Astrocyte (in vitro differentiated cells and primary cell): ENCODE measurements around the gene FKBP10. TPM values are rescaled to one million over a fixed set of nuclear protein-coding genes. Genes with fewer than 3 reads are reported as not detected.

Experiments
- DNase-seq: peaks from one replicate; pipeline ENCODE4 v3.0.0-alpha.2; 2010; ENCODE audit warnings: low read depth
- FAIRE-seq: peaks from 2 replicates; lab custom pipeline; 2011; peaks lifted over from hg19 to GRCh38; lab: Jason Lieb, UNC
- H2AFZ ChIP-seq: 2 replicates; pipeline ENCODE4 v1.6.0; 2012; ENCODE audit warnings: low read depth, low read length, inconsistent platforms
- H3K27ac ChIP-seq: 2 replicates; pipeline ENCODE4 v1.5.1; 2011; ENCODE audit warnings: low read depth, low read length, inconsistent platforms
- H3K27me3 ChIP-seq: 2 replicates; pipeline ENCODE4 v1.6.0; 2011; ENCODE audit warnings: low read length, inconsistent platforms; ENCODE audit not compliant: insufficient read depth
- H3K36me3 ChIP-seq: 2 replicates; pipeline ENCODE4 v1.5.1; 2011; ENCODE audit warnings: low read length, inconsistent platforms; ENCODE audit not compliant: insufficient read depth
- H3K4me1 ChIP-seq: 2 replicates; pipeline ENCODE4 v1.5.1; 2011; ENCODE audit warnings: low read length, inconsistent platforms; ENCODE audit not compliant: insufficient read depth
- H3K4me2 ChIP-seq: 2 replicates; pipeline ENCODE4 v1.6.0; 2012; ENCODE audit warnings: low read length, inconsistent platforms
- H3K4me3 ChIP-seq: 2 replicates; pipeline ENCODE4 v1.5.1; 2011; ENCODE audit warnings: low read depth, mild to moderate bottlenecking, low read length, inconsistent platforms; ENCODE audit not compliant: insufficient read depth
- H3K79me2 ChIP-seq: 2 replicates; pipeline ENCODE4 v1.6.0; 2012; ENCODE audit warnings: mild to moderate bottlenecking, low read length, inconsistent platforms; ENCODE audit not compliant: insufficient read depth
- H3K9ac ChIP-seq: 2 replicates; pipeline ENCODE4 v1.6.0; 2012; ENCODE audit warnings: mild to moderate bottlenecking, low read length, inconsistent platforms
- H3K9me3 ChIP-seq: 2 replicates; pipeline ENCODE4 v1.5.1; 2012; ENCODE audit warnings: low read depth, mild to moderate bottlenecking, low read length, inconsistent platforms; ENCODE audit not compliant: insufficient read depth
- H4K20me1 ChIP-seq: 2 replicates; pipeline ENCODE4 v1.6.0; 2012; ENCODE audit warnings: low read length, inconsistent platforms; ENCODE audit not compliant: insufficient read depth
- H3K27ac Mint-ChIP-seq: one replicate; pipeline ENCODE4 v1.8.0; 2021; ENCODE audit warnings: mild to moderate bottlenecking, mixed read lengths; ENCODE audit not compliant: unreplicated experiment
- H3K27me3 Mint-ChIP-seq: one replicate; pipeline ENCODE4 v1.8.0; 2021; ENCODE audit warnings: low read depth, mixed read lengths; ENCODE audit not compliant: unreplicated experiment
- H3K36me3 Mint-ChIP-seq: one replicate; pipeline ENCODE4 v1.8.0; 2021; ENCODE audit warnings: low read depth, mixed read lengths; ENCODE audit not compliant: unreplicated experiment
- H3K4me1 Mint-ChIP-seq: one replicate; pipeline ENCODE4 v1.8.0; 2021; ENCODE audit warnings: low read depth, mixed read lengths; ENCODE audit not compliant: unreplicated experiment
- H3K4me3 Mint-ChIP-seq: one replicate; pipeline ENCODE4 v1.8.0; 2021; ENCODE audit warnings: mild to moderate bottlenecking, moderate library complexity, mixed read lengths; ENCODE audit not compliant: unreplicated experiment
- H3K9me3 Mint-ChIP-seq: one replicate; pipeline ENCODE4 v1.8.0; 2021; ENCODE audit warnings: mild to moderate bottlenecking, mixed read lengths; ENCODE audit not compliant: unreplicated experiment
- EZH2 ChIP-seq: IDR thresholded peaks from 2 replicates; pipeline ENCODE4 v1.6.1; 2012; ENCODE audit warnings: mild to moderate bottlenecking, low read length, inconsistent platforms; ENCODE audit not compliant: insufficient read depth
- total RNA-seq: library from RNA; stranded (reverse); gene quantifications from 2 replicates; pipeline ENCODE4 v1.2.1, GENCODE V29; 2021
- TF ChIP-seq, protein P1 (sequence below): IDR thresholded peaks from 2 replicates; pipeline ENCODE4 v1.5.1; 2011; ENCODE audit warnings: low read depth, mild to moderate bottlenecking, inconsistent platforms, low read length, moderate library complexity; ENCODE audit not compliant: insufficient read depth

Gene FKBP10
- total RNA-seq, 1 donor from 2014 or later: 446 TPM

DNA sequence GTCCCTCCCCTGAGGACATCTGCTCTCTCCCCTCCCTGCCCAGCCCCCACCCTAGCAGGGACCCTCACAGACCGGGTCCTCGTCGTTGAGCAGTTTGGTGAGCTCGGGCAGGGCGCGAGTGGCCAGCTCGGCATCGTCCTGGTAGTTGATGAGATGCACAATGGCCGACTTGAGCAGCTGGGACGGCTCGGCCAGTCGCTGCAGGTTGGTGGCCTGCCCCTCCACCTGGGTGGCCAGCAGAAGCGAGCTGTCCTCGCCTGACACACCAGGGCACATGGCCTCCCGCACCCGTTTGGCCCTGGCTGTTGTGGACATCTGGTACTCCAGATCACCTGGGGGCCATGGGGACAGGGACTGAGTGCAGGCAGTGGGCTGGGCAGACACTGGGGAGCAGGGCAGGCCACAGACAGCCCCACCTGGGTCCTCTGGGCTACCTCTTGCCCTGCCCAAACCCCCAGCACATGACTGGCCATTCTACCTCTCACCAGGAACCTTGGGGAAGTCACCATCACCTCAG is 43.4 kb upstream of the FKBP10 start:
- H3K36me3 ChIP-seq: peaks cover 6% of the 10 kb centered on the region
- Mint-ChIP-seq H3K36me3 (peaks cover 16% of the 10 kb centered on the region), H3K4me3 (no peak overlapping the region)

DNA sequence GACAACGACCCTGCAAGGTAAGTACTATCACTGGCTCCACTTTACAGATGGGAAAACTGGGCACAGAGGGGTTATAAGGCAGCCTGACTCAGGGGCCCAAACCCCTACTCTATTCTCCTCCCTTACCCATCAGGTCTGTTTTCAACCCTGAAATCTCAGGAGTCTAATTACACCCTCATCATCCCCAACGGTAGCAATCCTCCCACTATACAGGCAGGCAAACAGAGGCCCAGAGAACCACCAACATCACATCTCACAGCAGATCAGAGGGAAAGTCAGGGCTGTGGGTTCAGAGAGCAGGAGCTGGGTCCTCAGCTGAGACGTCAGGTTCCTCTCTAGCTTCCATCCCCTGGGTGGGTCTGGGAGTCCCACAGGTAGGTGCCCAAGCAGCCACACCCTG is 42.8 kb upstream of the FKBP10 start:
- FAIRE-seq (no peak), DNase-seq (no peak)
- Histone ChIP-seq H2AFZ (no peak overlapping the region), H4K20me1 (peaks cover 5% of the 10 kb centered on the region), H3K4me2 (no peak overlapping the region), H3K27ac (no peak overlapping the region), H3K9me3 (no peaks in the 10 kb centered on the region), H3K36me3 (peaks cover 6% of the 10 kb centered on the region), H3K27me3 (no peaks in the 10 kb centered on the region), H3K79me2 (peaks cover 8% of the 10 kb centered on the region), H3K4me3 (no peak overlapping the region), H3K9ac (no peak overlapping the region), H3K4me1 (peaks cover 13% of the 10 kb centered on the region)
- Mint-ChIP-seq H3K9me3 (no peaks in the 10 kb centered on the region), H3K4me3 (no peak overlapping the region), H3K27me3 (no peaks in the 10 kb centered on the region), H3K36me3 (peaks cover 14% of the 10 kb centered on the region), H3K4me1 (peaks cover 23% of the 10 kb centered on the region), H3K27ac (no peak overlapping the region)
- TF ChIP-seq EZH2: no peak
- TF ChIP-seq, protein P1, sequence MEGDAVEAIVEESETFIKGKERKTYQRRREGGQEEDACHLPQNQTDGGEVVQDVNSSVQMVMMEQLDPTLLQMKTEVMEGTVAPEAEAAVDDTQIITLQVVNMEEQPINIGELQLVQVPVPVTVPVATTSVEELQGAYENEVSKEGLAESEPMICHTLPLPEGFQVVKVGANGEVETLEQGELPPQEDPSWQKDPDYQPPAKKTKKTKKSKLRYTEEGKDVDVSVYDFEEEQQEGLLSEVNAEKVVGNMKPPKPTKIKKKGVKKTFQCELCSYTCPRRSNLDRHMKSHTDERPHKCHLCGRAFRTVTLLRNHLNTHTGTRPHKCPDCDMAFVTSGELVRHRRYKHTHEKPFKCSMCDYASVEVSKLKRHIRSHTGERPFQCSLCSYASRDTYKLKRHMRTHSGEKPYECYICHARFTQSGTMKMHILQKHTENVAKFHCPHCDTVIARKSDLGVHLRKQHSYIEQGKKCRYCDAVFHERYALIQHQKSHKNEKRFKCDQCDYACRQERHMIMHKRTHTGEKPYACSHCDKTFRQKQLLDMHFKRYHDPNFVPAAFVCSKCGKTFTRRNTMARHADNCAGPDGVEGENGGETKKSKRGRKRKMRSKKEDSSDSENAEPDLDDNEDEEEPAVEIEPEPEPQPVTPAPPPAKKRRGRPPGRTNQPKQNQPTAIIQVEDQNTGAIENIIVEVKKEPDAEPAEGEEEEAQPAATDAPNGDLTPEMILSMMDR: no peak

More for the DNA sequence above, 43.4 kb upstream of the FKBP10 start:
- no peak for DNase-seq
- Mint-ChIP-seq H3K27me3 (no peaks in the 10 kb centered on the region), H3K27ac (no peak overlapping the region), H3K9me3 (no peaks in the 10 kb centered on the region), H3K4me1 (peaks cover 19% of the 10 kb centered on the region)
- H3K4me1 ChIP-seq: peaks cover 12% of the 10 kb centered on the region
- TF ChIP-seq, protein P1: no peak
- no peak for TF ChIP-seq EZH2
- peaks cover 8% of the 10 kb centered on the region for H3K79me2 ChIP-seq
- no peak overlapping the region for H3K4me3 ChIP-seq
- no peak for FAIRE-seq
- H3K4me2 ChIP-seq: no peak overlapping the region
- H3K27me3 ChIP-seq: no peaks in the 10 kb centered on the region
- no peaks in the 10 kb centered on the region for H3K9me3 ChIP-seq
- H4K20me1 ChIP-seq: peaks cover 5% of the 10 kb centered on the region
- H2AFZ ChIP-seq: no peak overlapping the region
- H3K27ac ChIP-seq: no peak overlapping the region
- H3K9ac ChIP-seq: no peak overlapping the region

DNA sequence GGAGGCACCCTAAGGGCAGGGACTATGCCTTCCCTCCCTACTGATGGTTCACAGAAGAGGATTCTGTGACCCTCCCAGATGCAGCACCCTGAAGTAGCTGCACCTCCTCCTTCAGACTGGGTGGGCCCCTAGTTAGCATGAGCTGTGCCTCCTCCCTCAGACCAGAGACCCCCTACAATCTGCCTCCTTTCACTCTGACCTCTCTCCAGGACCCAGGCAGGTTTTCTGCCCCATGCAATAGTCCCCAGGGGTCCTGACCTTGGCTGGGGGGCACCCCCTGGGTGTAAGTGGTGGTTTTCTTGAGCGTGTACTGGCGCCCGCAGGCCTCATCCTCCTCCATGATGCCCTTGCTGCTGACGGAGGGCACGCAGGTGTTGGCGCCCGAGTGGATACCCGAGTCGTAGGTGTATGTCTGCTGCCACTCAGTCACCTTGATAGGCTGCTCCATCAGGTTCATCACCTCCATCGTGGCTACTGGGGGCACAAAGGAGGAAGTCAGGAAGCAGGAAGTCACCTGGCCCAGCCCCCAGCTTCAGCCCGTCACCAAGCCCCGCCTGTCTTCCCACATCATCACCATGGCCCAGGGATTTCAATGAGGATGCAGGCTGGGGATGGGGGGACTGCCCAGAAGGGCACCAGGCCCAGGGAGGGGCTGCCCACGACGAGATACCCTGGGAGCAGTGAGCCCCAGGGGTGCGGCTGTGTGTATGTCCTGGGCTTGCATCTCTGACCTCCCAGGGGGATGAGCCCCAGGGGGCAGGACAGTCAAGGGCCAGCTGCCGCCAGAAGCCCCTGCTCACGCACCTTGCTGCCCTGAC is 41.2 kb upstream of the FKBP10 start:
- no peak overlapping the region for H3K4me3 Mint-ChIP-seq
- peaks cover 17% of the 10 kb centered on the region for H3K36me3 Mint-ChIP-seq
- FAIRE-seq (no peak), DNase-seq (no peak)
- H3K9me3 Mint-ChIP-seq: no peaks in the 10 kb centered on the region
- Histone ChIP-seq H3K4me1 (peaks cover 22% of the 10 kb centered on the region), H4K20me1 (peaks cover 12% of the 10 kb centered on the region), H3K4me3 (no peak overlapping the region), H3K27ac (no peak overlapping the region), H3K36me3 (peaks cover 3% of the 10 kb centered on the region), H3K79me2 (peaks cover 19% of the 10 kb centered on the region), H3K9ac (no peak overlapping the region), H2AFZ (no peak overlapping the region), H3K27me3 (no peaks in the 10 kb centered on the region), H3K9me3 (no peaks in the 10 kb centered on the region), H3K4me2 (no peak overlapping the region)
- no peak overlapping the region for H3K27ac Mint-ChIP-seq
- no peaks in the 10 kb centered on the region for H3K27me3 Mint-ChIP-seq
- TF ChIP-seq EZH2: no peak
- TF ChIP-seq, protein P1: no peak
- H3K4me1 Mint-ChIP-seq: peaks cover 34% of the 10 kb centered on the region
